HL-60 (cell line): ENCODE results near the gene URB1.

ENCODE experiments used
- DNase-seq, 2 experiments: peaks; one replicate each; pipeline ENCODE4 v3.0.0-alpha.2; 2010 to 2020; ENCODE audit warnings: low read depth in 1 of 2, low spot score in 1 of 2
- H3K27ac ChIP-seq: fragments of 250-450 bp; sonication (Bioruptor Pico); replicated peaks from 2 replicates; pipeline ENCODE4 v1.5.1; 2020; ENCODE audit warnings: mild to moderate bottlenecking, moderate library complexity
- H3K27me3 ChIP-seq: fragments of 250-450 bp; sonication (Bioruptor Pico); 2 replicates; pipeline ENCODE4 v1.5.1; 2021; ENCODE audit warnings: mild to moderate bottlenecking, moderate library complexity; ENCODE audit not compliant: insufficient read depth, poor library complexity, severe bottlenecking
- H3K4me3 ChIP-seq: replicated peaks from 2 replicates; pipeline ENCODE4 v1.5.1; 2011; ENCODE audit warnings: mild to moderate bottlenecking, control low read depth, low read length; ENCODE audit not compliant: insufficient read depth
- GABPA ChIP-seq: IDR thresholded peaks from 2 replicates; pipeline ENCODE4 v1.6.1; 2012; ENCODE audit warnings: low read depth
- POLR2AphosphoS5 ChIP-seq: IDR thresholded peaks from 2 replicates; pipeline ENCODE4 v1.6.1; 2012; ENCODE audit warnings: low read depth
- REST ChIP-seq: IDR thresholded peaks from 2 replicates; pipeline ENCODE4 v1.6.1; 2012; ENCODE audit warnings: low read depth; ENCODE audit not compliant: insufficient replicate concordance
- SPI1 ChIP-seq: IDR thresholded peaks from 2 replicates; pipeline ENCODE4 v1.6.1; 2012; ENCODE audit warnings: low read depth, mild to moderate bottlenecking, borderline replicate concordance
- TF ChIP-seq, protein P1 (sequence below): IDR thresholded peaks from one replicate; pipeline ENCODE4 v1.5.1; 2011; ENCODE audit warnings: low read length, control low read depth, inconsistent platforms; ENCODE audit not compliant: insufficient read depth

URB1 gene

GRCh38 chr21:32333953-32334673 is 58.7 kb downstream of the URB1 start:
- no peak overlapping the region for H3K4me3 ChIP-seq
- no peaks in the 10 kb centered on the region for H3K27me3 ChIP-seq
- TF ChIP-seq, protein P1, sequence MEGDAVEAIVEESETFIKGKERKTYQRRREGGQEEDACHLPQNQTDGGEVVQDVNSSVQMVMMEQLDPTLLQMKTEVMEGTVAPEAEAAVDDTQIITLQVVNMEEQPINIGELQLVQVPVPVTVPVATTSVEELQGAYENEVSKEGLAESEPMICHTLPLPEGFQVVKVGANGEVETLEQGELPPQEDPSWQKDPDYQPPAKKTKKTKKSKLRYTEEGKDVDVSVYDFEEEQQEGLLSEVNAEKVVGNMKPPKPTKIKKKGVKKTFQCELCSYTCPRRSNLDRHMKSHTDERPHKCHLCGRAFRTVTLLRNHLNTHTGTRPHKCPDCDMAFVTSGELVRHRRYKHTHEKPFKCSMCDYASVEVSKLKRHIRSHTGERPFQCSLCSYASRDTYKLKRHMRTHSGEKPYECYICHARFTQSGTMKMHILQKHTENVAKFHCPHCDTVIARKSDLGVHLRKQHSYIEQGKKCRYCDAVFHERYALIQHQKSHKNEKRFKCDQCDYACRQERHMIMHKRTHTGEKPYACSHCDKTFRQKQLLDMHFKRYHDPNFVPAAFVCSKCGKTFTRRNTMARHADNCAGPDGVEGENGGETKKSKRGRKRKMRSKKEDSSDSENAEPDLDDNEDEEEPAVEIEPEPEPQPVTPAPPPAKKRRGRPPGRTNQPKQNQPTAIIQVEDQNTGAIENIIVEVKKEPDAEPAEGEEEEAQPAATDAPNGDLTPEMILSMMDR = no peak
- TF ChIP-seq REST (no peak), GABPA (no peak), SPI1 (no peak), POLR2AphosphoS5 (no peak)
- DNase-seq = no peak
- H3K27ac ChIP-seq = no peak overlapping the region

DNA sequence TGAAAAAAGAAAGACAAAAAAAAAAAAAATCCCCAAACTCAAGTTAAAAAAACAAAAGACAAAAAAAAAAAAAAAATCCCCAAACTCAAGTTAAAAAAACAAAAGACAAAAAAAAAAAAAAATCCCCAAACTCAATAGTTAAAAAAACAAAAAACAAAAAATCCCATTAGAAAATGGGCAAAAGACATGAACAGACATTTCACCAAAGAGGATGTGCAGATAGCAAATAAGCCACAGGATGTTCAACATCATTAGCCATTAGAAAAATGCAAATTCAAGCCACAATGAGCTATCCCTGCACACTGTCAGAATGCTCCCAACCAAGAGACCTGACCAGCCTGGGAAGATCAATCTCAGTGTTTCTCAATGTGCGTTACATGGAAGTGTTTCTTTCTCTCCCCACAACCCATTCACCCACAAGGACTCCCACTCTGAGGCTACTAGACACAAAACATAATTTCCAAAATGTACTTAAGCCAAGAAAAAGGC is 60.3 kb downstream of the URB1 start:
- TF ChIP-seq, protein P1 = no peak
- TF ChIP-seq GABPA = no peak
- TF ChIP-seq REST = no peak
- TF ChIP-seq SPI1 = no peak
- no peak for TF ChIP-seq POLR2AphosphoS5
- no peak for DNase-seq
- H3K27me3 ChIP-seq = no peaks in the 10 kb centered on the region
- no peak overlapping the region for H3K27ac ChIP-seq
- no peak overlapping the region for H3K4me3 ChIP-seq

DNA sequence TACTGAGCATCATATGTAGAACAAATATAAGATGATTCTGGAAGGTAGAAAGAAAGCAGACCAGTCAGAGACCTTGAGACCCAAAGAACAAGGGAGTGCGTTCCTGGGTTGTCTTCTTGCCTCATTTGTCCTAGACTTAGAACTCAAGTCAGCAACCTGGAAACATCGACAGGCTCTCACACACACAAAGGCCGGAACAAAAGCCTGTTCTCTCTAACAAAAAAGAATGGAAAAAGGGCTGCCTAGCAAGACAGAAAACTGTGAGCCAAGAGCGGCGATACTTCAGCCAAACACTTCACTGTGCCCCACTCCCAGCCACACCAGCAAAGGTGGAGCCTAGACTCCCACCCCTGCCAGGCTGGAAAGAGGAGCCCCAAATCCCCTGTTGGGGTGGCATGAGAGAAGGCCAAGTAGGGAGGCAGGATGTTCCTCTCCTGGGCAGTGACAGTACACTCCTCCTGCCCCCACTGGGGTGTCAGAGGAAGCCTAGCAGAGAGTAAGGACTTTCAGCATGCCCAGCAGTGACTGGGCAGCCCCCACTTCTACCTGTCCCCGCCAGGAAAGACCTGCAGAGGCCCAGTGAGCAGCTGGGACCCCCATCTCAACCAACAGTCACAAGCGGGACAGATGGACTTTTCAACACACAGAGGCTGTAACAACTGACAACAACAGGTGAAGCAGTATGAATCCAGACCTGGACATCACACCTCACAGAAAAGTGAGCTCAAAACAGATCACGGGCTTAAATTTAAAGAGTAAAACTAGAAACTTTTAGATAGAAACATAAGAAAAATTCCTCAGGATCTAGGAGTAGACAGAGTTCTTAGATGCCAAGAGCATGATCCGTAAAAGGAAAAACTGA is 61.1 kb downstream of the URB1 start:
- Histone ChIP-seq H3K4me3 (no peak overlapping the region), H3K27ac (no peak overlapping the region), H3K27me3 (no peaks in the 10 kb centered on the region)
- DNase-seq = no peak
- TF ChIP-seq, protein P1 = no peak
- TF ChIP-seq REST = no peak
- TF ChIP-seq POLR2AphosphoS5 = no peak
- TF ChIP-seq GABPA = no peak
- TF ChIP-seq SPI1 = no peak
